ENCODE measurements around the gene PREX1. TPM values are rescaled to one million over a fixed set of nuclear protein-coding genes. Genes with fewer than 3 reads are reported as not detected.

PREX1 gene
- polyA plus RNA-seq, 1 experiment: 1.3 TPM

GRCh38 chr20:48619126-48620101, 208.4 kb downstream of the PREX1 start:
- Histone ChIP-seq H3K27me3 (ENCODE audit: control insufficient read depth, insufficient read depth, low read length) (peaks cover 4% of the 10 kb centered on the region), H3K4me3 (ENCODE audit: low read depth, low read length) (no peak overlapping the region), H3K36me3 (ENCODE audit: control insufficient read depth, insufficient read depth, low read length) (no peaks in the 10 kb centered on the region)
- ChIA-PET CTCF (interaction anchor here (0.6 to 6.4 kb wide), 44 partner anchors 8 to 1866 kb away, joined by 3 to 163 read pairs (median 6); partner anchors contain the start of gene SULF2), POLR2A (no interaction called here)
- DNase-seq (ENCODE audit: low read depth): no peak
- no peak for TF ChIP-seq CTCF (IDR thresholded peaks at IDR 0.05; ENCODE audit: insufficient read depth, low read depth, low read length)

GRCh38 chr20:48618631-48619030, 209.2 kb downstream of the PREX1 start:
- Histone ChIP-seq H3K27me3 (ENCODE audit: control insufficient read depth, insufficient read depth, low read length) (peaks cover 6% of the 10 kb centered on the region), H3K4me3 (ENCODE audit: low read depth, low read length) (no peak overlapping the region), H3K36me3 (ENCODE audit: control insufficient read depth, insufficient read depth, low read length) (no peaks in the 10 kb centered on the region)
- DNase-seq (ENCODE audit: low read depth): no peak
- ChIA-PET CTCF (interaction anchor here (2.4 to 6.4 kb wide), 4 partner anchors 832 to 956 kb away, joined by 13 to 163 read pairs (median 126); partner anchors contain the start of gene SULF2), POLR2A (no interaction called here)
- TF ChIP-seq CTCF (IDR thresholded peaks at IDR 0.05; ENCODE audit: insufficient read depth, low read depth, low read length): no peak

GRCh38 chr20:48618052-48618451, 209.7 kb downstream of the PREX1 start:
- Histone ChIP-seq H3K4me3 (ENCODE audit: low read depth, low read length) (no peak overlapping the region), H3K36me3 (ENCODE audit: control insufficient read depth, insufficient read depth, low read length) (no peaks in the 10 kb centered on the region), H3K27me3 (ENCODE audit: control insufficient read depth, insufficient read depth, low read length) (peaks cover 8% of the 10 kb centered on the region)
- ChIA-PET CTCF (interaction anchor here (0.8 to 6.4 kb wide), 4 partner anchors 340 to 955 kb away, joined by 3 to 163 read pairs (median 6); no protein-coding TSS in a partner anchor), POLR2A (no interaction called here)
- no peak for TF ChIP-seq CTCF (IDR thresholded peaks at IDR 0.05; ENCODE audit: insufficient read depth, low read depth, low read length)
- DNase-seq (ENCODE audit: low read depth): no peak

- ChIA-PET CTCF (interaction anchor here (0.8 to 6.4 kb wide), 4 partner anchors 340 to 955 kb away, joined by 3 to 163 read pairs (median 6); no protein-coding TSS in a partner anchor), POLR2A (no interaction called here)
Observed at GRCh38 chr20:48617481-48617880, 210.3 kb downstream of the PREX1 start.

More at GRCh38 chr20:48617481-48617880, 210.3 kb downstream of the PREX1 start:
- TF ChIP-seq CTCF (IDR thresholded peaks at IDR 0.05; ENCODE audit: insufficient read depth, low read depth, low read length): no peak
- Histone ChIP-seq H3K27me3 (ENCODE audit: control insufficient read depth, insufficient read depth, low read length) (peaks cover 8% of the 10 kb centered on the region), H3K4me3 (ENCODE audit: low read depth, low read length) (no peak overlapping the region), H3K36me3 (ENCODE audit: control insufficient read depth, insufficient read depth, low read length) (no peaks in the 10 kb centered on the region)
- no peak for DNase-seq (ENCODE audit: low read depth)

Measured in BJ (cell line).